A549 (cell line): ENCODE measurements around the gene CDC14A. TPM values are rescaled to one million over a fixed set of nuclear protein-coding genes. Genes with fewer than 3 reads are reported as not detected.

Source experiments
- ATAC-seq, 2 experiments: fragments of 200-7000 bp in 1 of 2; fragments of >200 bp in 1 of 2; cut with Nextera tagmentation in 1 of 2; cut with Tn5 transposase in 1 of 2; 3 replicates each; pipeline versions ENCODE4 v1.8.0 to v1.9.1; 2018 to 2020; ENCODE audit warnings: mild to moderate bottlenecking in 1 of 2, moderate library complexity in 1 of 2
- CTCF ChIA-PET: fragments of 300-600 bp; sonication (Branson Sonifier 250); formaldehyde crosslinking; extraction: SDS; loops from one replicate; lab custom pipeline; 2021; ENCODE audit warnings: antibody characterized with exemption, inconsistent platforms; lab: Yijun Ruan, JAX
- POLR2A ChIA-PET: fragments of 350-600 bp; formaldehyde crosslinking; extraction: SDS; loops from one replicate; lab custom pipeline; 2021; ENCODE audit warnings: antibody characterized with exemption, inconsistent platforms; lab: Yijun Ruan, JAX
- DNase-seq, 2 experiments: peaks; one replicate each; pipeline versions ENCODE4 v3.0.0 to v3.0.0-alpha.2; 2011 to 2016; ENCODE audit warnings: low read depth in 1 of 2, low spot score in 1 of 2
- FAIRE-seq: peaks from 2 replicates; lab custom pipeline; 2011; peaks lifted over from hg19 to GRCh38; lab: Jason Lieb, UNC
- H3K27ac ChIP-seq, 2 experiments: fragments of >200 bp; sonication (Bioruptor Twin); formaldehyde crosslinking; 3 replicates each; pipeline ENCODE4 v1.5.1; 2016 to 2017
- H3K4me1 ChIP-seq: fragments of >200 bp; sonication (Bioruptor Twin); formaldehyde crosslinking; 3 replicates; pipeline ENCODE4 v1.6.1; 2016
- H3K4me2 ChIP-seq: fragments of >200 bp; sonication (Bioruptor Twin); formaldehyde crosslinking; 3 replicates; pipeline ENCODE4 v1.6.1; 2016
- H3K4me3 ChIP-seq: fragments of >200 bp; sonication (Bioruptor Twin); formaldehyde crosslinking; 3 replicates; pipeline ENCODE4 v1.5.1; 2016
- H3K9me3 ChIP-seq: fragments of >200 bp; sonication (Bioruptor Twin); formaldehyde crosslinking; 3 replicates; pipeline ENCODE4 v1.6.1; 2016
- BHLHE40 ChIP-seq: IDR thresholded peaks from 2 replicates; pipeline ENCODE4 v1.6.1; 2012; ENCODE audit warnings: low read depth, low read length, inconsistent platforms
- CBX8 ChIP-seq: fragments of 200-600 bp; sonication (generic); IDR thresholded peaks from 2 replicates; pipeline ENCODE4 v1.6.1; 2016
- CEBPB ChIP-seq, 2 experiments: fragments of >200 bp in 1 of 2; sonication (Bioruptor Twin) in 1 of 2; formaldehyde crosslinking in 1 of 2; IDR thresholded peaks; 2 replicates each; pipeline ENCODE4 v1.6.1; 2012 to 2016
- CHD4 ChIP-seq: fragments of 200-600 bp; sonication (generic); IDR thresholded peaks from 2 replicates; pipeline ENCODE4 v1.6.1; 2016; ENCODE audit warnings: antibody characterized with exemption, mild to moderate bottlenecking, borderline replicate concordance
- EP300 ChIP-seq, 2 experiments: fragments of >200 bp; sonication (Bioruptor Twin); formaldehyde crosslinking; IDR thresholded peaks; 2 replicates in 1 of 2; 3 replicates in 1 of 2; pipeline ENCODE4 v1.6.1; 2016 to 2017
- FOXS1 ChIP-seq: fragments of 250-450 bp; sonication (Bioruptor Pico); IDR thresholded peaks from 2 replicates; pipeline ENCODE4 v1.5.0; 2020; ENCODE audit warnings: mild to moderate bottlenecking, moderate library complexity
- HOXB13 ChIP-seq: fragments of 250-450 bp; sonication (Bioruptor Pico); IDR thresholded peaks from 2 replicates; pipeline ENCODE4 v1.5.0; 2020; ENCODE audit warnings: low read depth, mild to moderate bottlenecking, moderate library complexity
- HOXB5 ChIP-seq: fragments of 250-450 bp; sonication (Bioruptor Pico); IDR thresholded peaks from 2 replicates; pipeline ENCODE4 v1.5.0; 2020; ENCODE audit warnings: mild to moderate bottlenecking, moderate library complexity
- JUNB ChIP-seq: fragments of >200 bp; sonication (Bioruptor Twin); formaldehyde crosslinking; IDR thresholded peaks from 2 replicates; pipeline ENCODE4 v1.6.1; 2016
- MAZ ChIP-seq: fragments of 150-350 bp; IDR thresholded peaks from 2 replicates; pipeline ENCODE4 v1.6.1; 2014; ENCODE audit warnings: antibody characterized with exemption, low read depth, low read length, borderline replicate concordance
- NR3C1 ChIP-seq: fragments of >200 bp; sonication (Bioruptor Twin); formaldehyde crosslinking; IDR thresholded peaks from 3 replicates; pipeline ENCODE4 v1.6.1; 2017
- PHF8 ChIP-seq: fragments of 200-600 bp; sonication (generic); IDR thresholded peaks from 2 replicates; pipeline ENCODE4 v1.6.1; 2016; ENCODE audit warnings: low read depth, mild to moderate bottlenecking, antibody characterized with exemption, moderate library complexity, borderline replicate concordance
- RARB ChIP-seq: fragments of 250-450 bp; sonication (Bioruptor Pico); IDR thresholded peaks from 2 replicates; pipeline ENCODE4 v1.8.0; 2021; ENCODE audit warnings: mild to moderate bottlenecking, moderate library complexity
- RFX5 ChIP-seq: fragments of 450-650 bp; IDR thresholded peaks from 2 replicates; pipeline ENCODE4 v1.7.1; 2014; ENCODE audit warnings: antibody characterized with exemption, mild to moderate bottlenecking, moderate library complexity
- SMC3 ChIP-seq: fragments of >200 bp; sonication (Bioruptor Twin); formaldehyde crosslinking; IDR thresholded peaks from 3 replicates; pipeline ENCODE4 v1.6.1; 2018; ENCODE audit warnings: inconsistent platforms
- TP53 ChIP-seq: fragments of 250-450 bp; sonication (Bioruptor Pico); IDR thresholded peaks from 2 replicates; pipeline ENCODE4 v1.5.0; 2021; ENCODE audit warnings: mild to moderate bottlenecking, moderate library complexity
- ZC3H11A ChIP-seq: fragments of 450-650 bp; IDR thresholded peaks from 2 replicates; pipeline ENCODE4 v1.6.1; 2014; ENCODE audit warnings: antibody characterized with exemption, mild to moderate bottlenecking
- ZSCAN20 ChIP-seq: fragments of 250-450 bp; sonication (Bioruptor Pico); IDR thresholded peaks from 2 replicates; pipeline ENCODE4 v1.8.0; 2022; ENCODE audit warnings: mild to moderate bottlenecking, moderate library complexity
- WGBS: methylation state at CpG from one replicate; pipeline ENCODE4 v1.1.6; 2017; ENCODE audit errors: missing lambda C conversion rate; 5-methylcytosine and 5-hydroxymethylcytosine counted together
- polyA plus RNA-seq, 4 experiments: library from polyadenylated mRNA; depleted of rRNA in 3 of 4; stranded (reverse); fragments of >200 nt; fragmentation: RNase III in 1 of 4; extraction: RNeasy Plus Mini Kit Qiagen cat#74134 plus additional on column Dnase treatment in 1 of 4; gene quantifications; 2 replicates in 3 of 4; 3 replicates in 1 of 4; pipeline ENCODE4 v1.2.3, GENCODE V29; 2011 to 2017
- TF ChIP-seq, protein P1 (sequence below): fragments of 200-600 bp; sonication (generic); IDR thresholded peaks from 2 replicates; pipeline ENCODE4 v1.6.1; 2016; ENCODE audit warnings: antibody characterized with exemption, mild to moderate bottlenecking, moderate library complexity
- TF ChIP-seq, protein P2 (sequence below): fragments of >200 bp; sonication (Bioruptor Twin); formaldehyde crosslinking; IDR thresholded peaks from 2 replicates; pipeline ENCODE4 v1.6.1; 2016
- TF ChIP-seq, protein P3 (sequence below): fragments of 150-350 bp; IDR thresholded peaks from 2 replicates; pipeline ENCODE4 v1.6.1; 2014; ENCODE audit warnings: low read depth, mild to moderate bottlenecking, low read length
- TF ChIP-seq, protein P4 (sequence below): IDR thresholded peaks from 2 replicates; pipeline ENCODE4 v1.6.1; 2012
- TF ChIP-seq, protein P5 (sequence below): fragments of 250-450 bp; sonication (Bioruptor Pico); IDR thresholded peaks from 2 replicates; pipeline ENCODE4 v1.5.0; 2021; ENCODE audit warnings: mild to moderate bottlenecking, moderate library complexity, borderline replicate concordance

CDC14A gene
- polyA plus RNA-seq, 2 of the 4 experiments (the other 2 are of a cell fraction): 1.6 to 4.1 TPM

DNA sequence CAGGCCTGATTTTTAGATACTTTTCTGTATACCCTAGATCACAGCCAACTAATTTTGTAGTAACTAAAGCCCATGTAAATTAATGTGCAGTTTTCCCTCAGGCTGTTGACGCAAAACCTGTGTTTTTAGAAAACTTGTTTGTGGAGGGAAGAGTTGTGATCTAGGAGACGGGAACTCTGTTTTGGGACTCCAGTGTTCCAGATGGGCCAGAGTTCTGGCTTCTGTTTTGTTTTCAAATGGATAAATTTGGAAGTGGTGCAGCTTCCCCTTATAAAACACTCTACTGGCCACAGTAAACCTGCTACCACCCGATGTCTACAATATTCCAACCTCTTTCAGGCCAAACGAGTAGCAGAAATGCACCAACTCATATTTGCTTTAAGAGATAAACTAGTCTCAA is 172.0 kb downstream of the CDC14A start:
- TF ChIP-seq, protein P1, sequence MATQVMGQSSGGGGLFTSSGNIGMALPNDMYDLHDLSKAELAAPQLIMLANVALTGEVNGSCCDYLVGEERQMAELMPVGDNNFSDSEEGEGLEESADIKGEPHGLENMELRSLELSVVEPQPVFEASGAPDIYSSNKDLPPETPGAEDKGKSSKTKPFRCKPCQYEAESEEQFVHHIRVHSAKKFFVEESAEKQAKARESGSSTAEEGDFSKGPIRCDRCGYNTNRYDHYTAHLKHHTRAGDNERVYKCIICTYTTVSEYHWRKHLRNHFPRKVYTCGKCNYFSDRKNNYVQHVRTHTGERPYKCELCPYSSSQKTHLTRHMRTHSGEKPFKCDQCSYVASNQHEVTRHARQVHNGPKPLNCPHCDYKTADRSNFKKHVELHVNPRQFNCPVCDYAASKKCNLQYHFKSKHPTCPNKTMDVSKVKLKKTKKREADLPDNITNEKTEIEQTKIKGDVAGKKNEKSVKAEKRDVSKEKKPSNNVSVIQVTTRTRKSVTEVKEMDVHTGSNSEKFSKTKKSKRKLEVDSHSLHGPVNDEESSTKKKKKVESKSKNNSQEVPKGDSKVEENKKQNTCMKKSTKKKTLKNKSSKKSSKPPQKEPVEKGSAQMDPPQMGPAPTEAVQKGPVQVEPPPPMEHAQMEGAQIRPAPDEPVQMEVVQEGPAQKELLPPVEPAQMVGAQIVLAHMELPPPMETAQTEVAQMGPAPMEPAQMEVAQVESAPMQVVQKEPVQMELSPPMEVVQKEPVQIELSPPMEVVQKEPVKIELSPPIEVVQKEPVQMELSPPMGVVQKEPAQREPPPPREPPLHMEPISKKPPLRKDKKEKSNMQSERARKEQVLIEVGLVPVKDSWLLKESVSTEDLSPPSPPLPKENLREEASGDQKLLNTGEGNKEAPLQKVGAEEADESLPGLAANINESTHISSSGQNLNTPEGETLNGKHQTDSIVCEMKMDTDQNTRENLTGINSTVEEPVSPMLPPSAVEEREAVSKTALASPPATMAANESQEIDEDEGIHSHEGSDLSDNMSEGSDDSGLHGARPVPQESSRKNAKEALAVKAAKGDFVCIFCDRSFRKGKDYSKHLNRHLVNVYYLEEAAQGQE: no peak
- no peak for TF ChIP-seq MAZ
- TF ChIP-seq CHD4: no peak
- TF ChIP-seq, protein P2, sequence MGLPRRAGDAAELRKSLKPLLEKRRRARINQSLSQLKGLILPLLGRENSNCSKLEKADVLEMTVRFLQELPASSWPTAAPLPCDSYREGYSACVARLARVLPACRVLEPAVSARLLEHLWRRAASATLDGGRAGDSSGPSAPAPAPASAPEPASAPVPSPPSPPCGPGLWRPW: no peak
- FAIRE-seq (no peak), DNase-seq (no peak), ATAC-seq (no peak)
- Histone ChIP-seq H3K4me3 (no peak overlapping the region), H3K9me3 (no peaks in the 10 kb centered on the region), H3K27ac (no peak overlapping the region), H3K4me1 (no peaks in the 10 kb centered on the region), H3K4me2 (no peak overlapping the region)
- ChIA-PET POLR2A (no interaction called here), CTCF (no interaction called here)
- WGBS: 74% methylated on average over 4 of the region's 4 CpGs

DNA sequence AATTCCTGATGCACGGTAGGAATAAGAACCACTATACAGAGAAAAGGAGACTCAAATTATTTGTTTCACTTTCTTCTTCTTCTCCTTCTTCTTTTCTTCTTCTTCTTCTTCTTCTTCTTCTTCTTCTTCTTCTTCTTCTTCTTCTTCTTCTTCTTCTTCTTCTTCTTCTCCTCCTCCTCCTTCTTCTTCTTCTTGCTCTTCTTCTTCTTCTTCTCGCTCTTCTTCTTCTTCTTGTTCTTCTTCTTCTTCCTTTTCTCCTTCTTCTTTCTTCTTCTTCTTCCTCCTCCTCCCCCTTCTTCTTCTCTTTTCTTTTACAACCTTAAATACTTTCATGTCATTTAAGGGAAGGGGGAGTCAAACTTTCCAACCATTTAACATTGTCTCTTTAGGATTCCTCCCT is 174.6 kb downstream of the CDC14A start:
- no peak overlapping the region for H3K27ac ChIP-seq
- H3K4me3 ChIP-seq: no peak overlapping the region
- no peak for ATAC-seq
- 77% methylated on average over 2 of the region's 2 CpGs for WGBS
- CTCF ChIA-PET: no interaction called here
- H3K4me1 ChIP-seq: no peaks in the 10 kb centered on the region
- POLR2A ChIA-PET: no interaction called here
- H3K4me2 ChIP-seq: no peak overlapping the region
- FAIRE-seq: no peak
- TF ChIP-seq FOXS1 (CRISPR knock-in tag): no peak
- TF ChIP-seq EP300 (IDR thresholded peaks at IDR 0.05): no peak
- no peak for TF ChIP-seq CEBPB (IDR thresholded peaks at IDR 0.05)
- TF ChIP-seq PHF8: no peak
- no peak for TF ChIP-seq SMC3
- TF ChIP-seq RARB: no peak
- TF ChIP-seq ZSCAN20 (CRISPR knock-in tag): no peak
- TF ChIP-seq HOXB13 (CRISPR knock-in tag): no peak
- TF ChIP-seq HOXB5 (CRISPR knock-in tag): no peak
- TF ChIP-seq JUNB: no peak
- TF ChIP-seq, protein P1: no peak
- TF ChIP-seq ZC3H11A: no peak
- DNase-seq: no peak
- no peaks in the 10 kb centered on the region for H3K9me3 ChIP-seq

DNA sequence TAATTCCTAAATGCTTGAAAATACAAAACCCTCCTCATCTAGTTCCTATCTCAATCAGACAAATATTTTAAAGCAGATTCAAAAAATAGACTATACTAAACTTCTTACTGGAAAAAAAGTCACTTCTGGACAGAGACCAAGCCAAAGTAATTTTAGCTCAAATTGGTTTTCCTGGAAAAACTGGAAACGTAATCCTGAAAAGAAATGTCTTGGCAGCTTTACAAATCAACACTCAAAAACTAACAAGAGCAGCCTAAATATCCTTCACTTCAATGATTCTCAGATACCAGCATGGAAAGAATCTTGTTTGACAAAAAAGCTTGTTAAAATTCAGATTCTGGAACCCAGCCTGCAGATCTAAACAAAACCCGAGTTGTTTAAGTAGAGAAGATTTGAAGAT is 176.6 kb downstream of the CDC14A start:
- TF ChIP-seq, protein P3, sequence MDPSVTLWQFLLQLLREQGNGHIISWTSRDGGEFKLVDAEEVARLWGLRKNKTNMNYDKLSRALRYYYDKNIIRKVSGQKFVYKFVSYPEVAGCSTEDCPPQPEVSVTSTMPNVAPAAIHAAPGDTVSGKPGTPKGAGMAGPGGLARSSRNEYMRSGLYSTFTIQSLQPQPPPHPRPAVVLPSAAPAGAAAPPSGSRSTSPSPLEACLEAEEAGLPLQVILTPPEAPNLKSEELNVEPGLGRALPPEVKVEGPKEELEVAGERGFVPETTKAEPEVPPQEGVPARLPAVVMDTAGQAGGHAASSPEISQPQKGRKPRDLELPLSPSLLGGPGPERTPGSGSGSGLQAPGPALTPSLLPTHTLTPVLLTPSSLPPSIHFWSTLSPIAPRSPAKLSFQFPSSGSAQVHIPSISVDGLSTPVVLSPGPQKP: no peak
- TF ChIP-seq RFX5 (no peak), NR3C1 (no peak), CBX8 (no peak), BHLHE40 (no peak), JUNB (no peak), TP53 (no peak), RARB (no peak)
- TF ChIP-seq, protein P4, sequence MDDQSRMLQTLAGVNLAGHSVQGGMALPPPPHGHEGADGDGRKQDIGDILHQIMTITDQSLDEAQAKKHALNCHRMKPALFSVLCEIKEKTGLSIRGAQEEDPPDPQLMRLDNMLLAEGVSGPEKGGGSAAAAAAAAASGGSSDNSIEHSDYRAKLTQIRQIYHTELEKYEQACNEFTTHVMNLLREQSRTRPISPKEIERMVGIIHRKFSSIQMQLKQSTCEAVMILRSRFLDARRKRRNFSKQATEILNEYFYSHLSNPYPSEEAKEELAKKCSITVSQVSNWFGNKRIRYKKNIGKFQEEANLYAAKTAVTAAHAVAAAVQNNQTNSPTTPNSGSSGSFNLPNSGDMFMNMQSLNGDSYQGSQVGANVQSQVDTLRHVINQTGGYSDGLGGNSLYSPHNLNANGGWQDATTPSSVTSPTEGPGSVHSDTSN: no peak
- TF ChIP-seq, protein P5, sequence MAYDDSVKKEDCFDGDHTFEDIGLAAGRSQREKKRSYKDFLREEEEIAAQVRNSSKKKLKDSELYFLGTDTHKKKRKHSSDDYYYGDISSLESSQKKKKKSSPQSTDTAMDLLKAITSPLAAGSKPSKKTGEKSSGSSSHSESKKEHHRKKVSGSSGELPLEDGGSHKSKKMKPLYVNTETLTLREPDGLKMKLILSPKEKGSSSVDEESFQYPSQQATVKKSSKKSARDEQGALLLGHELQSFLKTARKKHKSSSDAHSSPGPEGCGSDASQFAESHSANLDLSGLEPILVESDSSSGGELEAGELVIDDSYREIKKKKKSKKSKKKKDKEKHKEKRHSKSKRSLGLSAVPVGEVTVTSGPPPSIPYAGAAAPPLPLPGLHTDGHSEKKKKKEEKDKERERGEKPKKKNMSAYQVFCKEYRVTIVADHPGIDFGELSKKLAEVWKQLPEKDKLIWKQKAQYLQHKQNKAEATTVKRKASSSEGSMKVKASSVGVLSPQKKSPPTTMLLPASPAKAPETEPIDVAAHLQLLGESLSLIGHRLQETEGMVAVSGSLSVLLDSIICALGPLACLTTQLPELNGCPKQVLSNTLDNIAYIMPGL: no peak
- Histone ChIP-seq H3K4me2 (no peak overlapping the region), H3K27ac (no peak overlapping the region), H3K9me3 (no peaks in the 10 kb centered on the region), H3K4me1 (no peaks in the 10 kb centered on the region), H3K4me3 (no peak overlapping the region)
- no peak for FAIRE-seq
- ChIA-PET POLR2A (no interaction called here), CTCF (no interaction called here)
- ATAC-seq: no peak
- DNase-seq: no peak
- WGBS: 24% methylated on average over 2 of the region's 2 CpGs
